ENCODE data around the gene ZFAND3.

- TF ChIP-seq POLR2AphosphoS5 (IDR thresholded peaks at IDR 0.05) = no peak
- TF ChIP-seq CTCF (IDR thresholded peaks at IDR 0.05 in 8 of 11, conservative IDR thresholded peaks at IDR 0.05 in 3 of 11) = no peak
- no peak for TF ChIP-seq POLR2A (IDR thresholded peaks at IDR 0.05)
Measured at GRCh38 chr6:38195113-38195635, 375.6 kb downstream of the ZFAND3 start.

All from spleen (tissue), 7 donors.